ENCODE results near the gene MCRIP1. TPM values are rescaled to one million over a fixed set of nuclear protein-coding genes. Genes with fewer than 3 reads are reported as not detected.

The MCRIP1 gene
- total RNA-seq, 4 donors from 2014 or later = 83.5 to 146 (median 114) TPM

GRCh38 chr17:81806461-81807209 is 26.5 kb downstream of the MCRIP1 start:
- WGBS = 33% methylated on average over 11 of the region's 23 CpGs
- TF ChIP-seq CTCF (IDR thresholded peaks at IDR 0.05) (no peak), POLR2AphosphoS5 (IDR thresholded peaks at IDR 0.05) (no peak), EP300 (IDR thresholded peaks at IDR 0.05) (no peak), POLR2A (IDR thresholded peaks at IDR 0.05; ENCODE audit: low read depth) (no peak)
- H3K27me3 ChIP-seq = peaks cover 0 to 97% (median 48%) of the 10 kb centered on the region in 4 donors

DNA sequence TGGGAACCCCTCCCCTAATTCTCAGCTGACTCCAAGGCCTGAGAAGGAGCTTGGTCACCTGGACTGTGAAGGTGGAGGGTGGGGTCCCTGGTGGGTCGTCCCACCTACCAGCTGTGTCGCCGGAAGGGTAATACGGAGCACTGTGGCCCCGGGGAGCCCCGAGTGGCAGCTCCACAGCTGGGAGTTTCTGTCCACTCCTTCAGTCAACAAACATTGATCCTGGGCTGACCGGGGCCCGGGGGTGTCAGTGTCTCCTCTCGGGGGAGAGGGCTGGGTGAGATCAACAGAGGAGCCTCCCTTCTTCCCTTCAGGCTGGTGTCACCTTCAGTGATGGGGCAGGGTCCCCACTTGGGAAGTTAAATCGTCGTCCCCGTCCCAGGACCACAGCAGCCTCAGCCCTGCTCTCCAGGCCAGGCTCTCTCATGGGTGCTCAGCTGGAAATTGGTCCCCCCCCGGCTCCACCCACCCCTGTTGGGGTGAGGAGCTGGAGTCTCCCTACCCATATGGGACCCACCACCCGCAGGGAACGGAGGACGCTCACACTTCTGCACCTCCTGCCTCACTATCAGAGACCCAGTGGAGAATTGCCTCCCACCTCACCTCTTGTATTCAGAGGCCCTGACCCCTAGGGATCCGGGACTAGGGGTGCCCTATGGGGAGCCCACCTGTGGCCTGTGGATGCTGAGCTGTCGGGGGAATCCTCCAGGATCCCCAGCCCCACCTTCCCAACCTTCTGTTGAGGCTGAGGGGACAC is 27.2 kb downstream of the MCRIP1 start:
- Histone ChIP-seq H3K9me3 (no peaks in the 10 kb centered on the region), H3K27ac (replicated peaks in 1 of 4) (no peak overlapping the region), H3K4me3 (no peak overlapping the region), H3K4me1 (peaks cover 12 to 24% (median 20%) of the 10 kb centered on the region in 4 donors), H3K36me3 (no peaks in the 10 kb centered on the region), H3K27me3 (peaks cover 0 to 97% (median 47%) of the 10 kb centered on the region in 4 donors)
- no peak for DNase-seq (ENCODE audit: extremely low spot score)
- TF ChIP-seq CTCF (IDR thresholded peaks at IDR 0.05) (no peak), POLR2AphosphoS5 (IDR thresholded peaks at IDR 0.05) (no peak), EP300 (IDR thresholded peaks at IDR 0.05) (no peak), POLR2A (IDR thresholded peaks at IDR 0.05; ENCODE audit: low read depth) (no peak)
- 70% methylated on average over 14 of the region's 18 CpGs for WGBS
- intact Hi-C loops (cut with DNase I) = no loop called here

More at GRCh38 chr17:81806461-81807209, 26.5 kb downstream of the MCRIP1 start:
- Histone ChIP-seq H3K36me3 (no peaks in the 10 kb centered on the region), H3K4me3 (no peak overlapping the region), H3K9me3 (no peaks in the 10 kb centered on the region), H3K27ac (replicated peaks in 1 of 4) (no peak overlapping the region), H3K4me1 (peaks cover 12 to 24% (median 20%) of the 10 kb centered on the region in 4 donors)
- no peak for DNase-seq (ENCODE audit: extremely low spot score)
- intact Hi-C loops (cut with DNase I) = no loop called here

DNA sequence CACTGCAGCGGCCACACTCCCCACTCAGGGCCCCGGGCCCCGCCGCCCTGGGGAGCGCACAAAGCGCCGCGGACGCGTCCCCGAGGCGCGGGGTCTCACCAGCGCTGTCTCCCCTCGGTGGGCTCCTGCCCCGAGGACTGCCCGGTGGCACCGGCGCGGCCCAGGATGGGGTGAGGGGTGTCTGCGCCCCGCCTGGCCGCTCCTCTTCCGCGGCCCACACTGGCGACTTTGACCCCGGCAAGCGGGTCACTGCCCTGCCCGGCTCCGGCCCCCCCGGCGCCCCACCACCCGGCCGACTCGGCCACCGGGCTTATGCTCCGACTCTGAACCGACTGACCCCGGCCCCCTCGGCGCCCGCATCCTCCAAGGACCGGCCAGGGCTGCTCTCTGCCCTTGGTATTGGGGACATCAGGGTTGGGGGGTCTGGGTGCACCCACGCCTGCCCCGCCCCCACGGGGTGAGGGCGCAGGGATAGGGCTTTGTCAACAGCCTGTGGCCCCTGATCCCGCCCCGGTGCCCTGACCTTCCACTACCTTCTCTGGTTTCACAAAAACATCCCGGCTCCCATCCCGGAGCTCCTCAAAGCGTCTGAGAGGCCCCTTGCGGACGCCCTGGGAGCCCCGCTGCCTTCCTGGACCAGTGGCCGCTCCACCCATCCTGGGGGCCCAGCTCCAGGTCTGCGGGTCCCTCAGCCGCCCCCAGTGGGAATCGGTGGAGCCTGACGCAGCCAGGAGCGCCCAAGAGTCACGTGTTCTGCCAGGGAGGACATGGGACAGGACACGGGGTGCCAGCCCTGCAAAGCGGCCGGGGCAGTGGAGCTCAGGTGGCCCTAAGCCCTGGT is 28.3 kb downstream of the MCRIP1 start:
- TF ChIP-seq POLR2AphosphoS5 (IDR thresholded peaks at IDR 0.05) (no peak), CTCF (IDR thresholded peaks at IDR 0.05) (no peak), POLR2A (IDR thresholded peaks at IDR 0.05; ENCODE audit: low read depth) (no peak), EP300 (IDR thresholded peaks at IDR 0.05) (no peak)
- no peaks in the 10 kb centered on the region for H3K9me3 ChIP-seq
- intact Hi-C loops (cut with DNase I) = no loop called here
- peaks cover 0 to 97% (median 39%) of the 10 kb centered on the region in 4 donors for H3K27me3 ChIP-seq
- WGBS = 12% methylated on average over 14 of the region's 65 CpGs
- no peaks in the 10 kb centered on the region for H3K36me3 ChIP-seq
- peak overlapping the region in 3 of 4 donors; percentile 27 to 28 (median 27) for H3K4me3 ChIP-seq
- DNase-seq (ENCODE audit: extremely low spot score) = no peak
- peaks cover 12 to 24% (median 20%) of the 10 kb centered on the region in 4 donors for H3K4me1 ChIP-seq
- H3K27ac ChIP-seq (replicated peaks in 1 of 4) = no peak overlapping the region

DNA sequence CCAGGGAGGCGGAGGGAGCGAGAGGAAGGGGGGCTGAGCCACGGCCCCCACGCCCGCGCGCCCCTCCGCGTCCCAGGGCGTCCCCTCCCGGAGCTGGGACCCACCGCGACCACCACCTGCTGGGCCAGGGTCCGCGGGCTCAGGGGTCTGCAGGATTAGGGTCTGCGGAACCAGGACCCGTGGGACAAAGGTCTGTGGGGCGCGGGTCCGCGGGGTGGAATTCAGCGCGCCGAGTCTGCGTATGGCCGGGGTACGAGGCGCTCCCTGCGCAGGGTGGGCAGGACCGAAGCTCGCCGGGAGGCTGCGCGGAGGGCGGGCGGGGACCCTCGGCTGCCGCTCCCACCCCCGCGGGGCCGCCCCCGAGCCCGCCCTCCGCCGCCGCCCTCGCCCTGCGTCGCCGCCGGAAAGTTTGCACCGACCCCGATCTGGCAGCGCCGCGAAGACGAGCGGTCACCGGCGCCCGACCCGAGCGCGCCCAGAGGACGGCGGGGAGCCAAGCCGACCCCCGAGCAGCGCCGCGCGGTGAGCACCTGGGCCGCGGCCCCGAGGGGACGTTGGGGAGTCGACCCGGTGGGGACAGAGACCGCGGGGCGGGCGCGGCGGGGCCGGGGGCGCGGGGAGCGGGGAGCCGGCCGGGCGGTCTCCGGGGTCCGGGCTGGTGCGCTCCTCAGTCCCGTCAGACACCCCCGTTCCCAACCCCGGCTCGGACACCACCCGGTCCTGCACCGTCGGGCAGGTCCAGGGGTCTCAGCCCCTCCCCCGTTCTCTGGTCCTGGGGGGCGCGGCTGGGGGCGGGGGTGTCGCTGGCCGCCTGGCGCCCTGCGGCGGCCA is 29.1 kb downstream of the MCRIP1 start, which contains the start of gene GCGR:
Gene GCGR (plus strand): TSS at position 423 of the 831 bp plus-strand sequence. CDS start 4,869 bp downstream, outside the sequence.
- no peak within 1 kb of the TSS for H3K27ac ChIP-seq (replicated peaks in 1 of 4)
- H3K9me3 ChIP-seq = no peaks in the 10 kb centered on the region
- 6% methylated on average over 13 of the region's 110 CpGs for WGBS
- TF ChIP-seq POLR2A (IDR thresholded peaks at IDR 0.05; ENCODE audit: low read depth) (no peak), POLR2AphosphoS5 (IDR thresholded peaks at IDR 0.05) (no peak), EP300 (IDR thresholded peaks at IDR 0.05) (no peak), CTCF (IDR thresholded peaks at IDR 0.05) (no peak)
- peaks cover 12 to 24% (median 20%) of the 10 kb centered on the region in 4 donors for H3K4me1 ChIP-seq
- no peaks in the 10 kb centered on the region for H3K36me3 ChIP-seq
- no peak for DNase-seq (ENCODE audit: extremely low spot score)
- H3K4me3 ChIP-seq = peak within 1 kb of the TSS; percentile 5 to 28 (median 27)
- intact Hi-C loops (cut with DNase I) = no loop called here
- H3K27me3 ChIP-seq = peaks cover 0 to 90% (median 37%) of the 10 kb centered on the region in 4 donors

Measured in esophagus muscularis mucosa (tissue), 4 donors.